Chondrocyte (in vitro differentiated cells): ENCODE measurements around the gene SLC9A7. TPM values are rescaled to one million over a fixed set of nuclear protein-coding genes. Genes with fewer than 3 reads are reported as not detected.
A peak's percentile ranks its signal among the peaks of the same experiment; 100 is the strongest.

Source experiments
- DNase-seq: peaks from one replicate; pipeline ENCODE4 v3.0.0; 2021; ENCODE audit warnings: mixed read lengths, low spot score
- H3K27ac Mint-ChIP-seq: one replicate; pipeline ENCODE4 v1.8.0; 2021; ENCODE audit warnings: mild to moderate bottlenecking, moderate library complexity, mixed read lengths; ENCODE audit not compliant: unreplicated experiment
- H3K27me3 Mint-ChIP-seq: 2 replicates; pipeline ENCODE4 v1.8.0; 2021; ENCODE audit warnings: low read depth, mixed read lengths
- H3K36me3 Mint-ChIP-seq: 2 replicates; pipeline ENCODE4 v1.8.0; 2021; ENCODE audit warnings: low read depth, mixed read lengths
- H3K4me1 Mint-ChIP-seq: 2 replicates; pipeline ENCODE4 v1.8.0; 2021; ENCODE audit warnings: low read depth, mild to moderate bottlenecking, mixed read lengths
- H3K4me3 Mint-ChIP-seq: one replicate; pipeline ENCODE4 v1.8.0; 2021; ENCODE audit warnings: mild to moderate bottlenecking, moderate library complexity, mixed read lengths; ENCODE audit not compliant: unreplicated experiment
- H3K9me3 Mint-ChIP-seq: 2 replicates; pipeline ENCODE4 v1.8.0; 2021; ENCODE audit warnings: low read depth, mixed read lengths
- CTCF ChIP-seq: fragments of 200-600 bp; sonication (generic); IDR thresholded peaks from 2 replicates; pipeline ENCODE4 v1.5.0; 2021; ENCODE audit warnings: antibody characterized with exemption, mild to moderate bottlenecking, moderate library complexity
- total RNA-seq: library from RNA; stranded (reverse); gene quantifications from 3 replicates; pipeline ENCODE4 v1.2.1, GENCODE V29; 2021

The SLC9A7 gene
- total RNA-seq, 1 donor from 2014 or later = 6.1 TPM

GRCh38 chrX:46582325-46582724 lies 176.6 kb downstream of the SLC9A7 start:
- H3K9me3 Mint-ChIP-seq = peaks cover 4% of the 10 kb centered on the region
- peak overlapping the region; percentile 93 for H3K27ac Mint-ChIP-seq
- no peaks in the 10 kb centered on the region for H3K36me3 Mint-ChIP-seq
- no peak overlapping the region for H3K4me3 Mint-ChIP-seq
- H3K27me3 Mint-ChIP-seq = no peaks in the 10 kb centered on the region
- peaks cover 54% of the 10 kb centered on the region for H3K4me1 Mint-ChIP-seq
- TF ChIP-seq CTCF = no peak
- DNase-seq = no peak

GRCh38 chrX:46580613-46581012 lies 178.3 kb downstream of the SLC9A7 start:
- Mint-ChIP-seq H3K27ac (no peak overlapping the region), H3K36me3 (no peaks in the 10 kb centered on the region), H3K9me3 (peaks cover 4% of the 10 kb centered on the region), H3K4me3 (no peak overlapping the region), H3K27me3 (no peaks in the 10 kb centered on the region), H3K4me1 (peaks cover 56% of the 10 kb centered on the region)
- no peak for TF ChIP-seq CTCF
- no peak for DNase-seq

- no peaks in the 10 kb centered on the region for H3K27me3 Mint-ChIP-seq
- H3K36me3 Mint-ChIP-seq = no peaks in the 10 kb centered on the region
- peaks cover 46% of the 10 kb centered on the region for H3K4me1 Mint-ChIP-seq
- H3K9me3 Mint-ChIP-seq = peaks cover 4% of the 10 kb centered on the region
- no peak for TF ChIP-seq CTCF
- no peak overlapping the region for H3K27ac Mint-ChIP-seq
- DNase-seq = no peak
- no peak overlapping the region for H3K4me3 Mint-ChIP-seq
These were observed 179.7 kb downstream of the SLC9A7 start for GRCh38 chrX:46579250-46579649.

- no peaks in the 10 kb centered on the region for H3K36me3 Mint-ChIP-seq
- no peak for TF ChIP-seq CTCF
- H3K4me3 Mint-ChIP-seq = peak overlapping the region; percentile 25
- no peaks in the 10 kb centered on the region for H3K27me3 Mint-ChIP-seq
- peaks cover 33% of the 10 kb centered on the region for H3K4me1 Mint-ChIP-seq
- H3K27ac Mint-ChIP-seq = peak overlapping the region; percentile 43
- H3K9me3 Mint-ChIP-seq = peaks cover 2% of the 10 kb centered on the region
- DNase-seq = no peak
These were observed 181.5 kb downstream of the SLC9A7 start for GRCh38 chrX:46577221-46578005.

DNA sequence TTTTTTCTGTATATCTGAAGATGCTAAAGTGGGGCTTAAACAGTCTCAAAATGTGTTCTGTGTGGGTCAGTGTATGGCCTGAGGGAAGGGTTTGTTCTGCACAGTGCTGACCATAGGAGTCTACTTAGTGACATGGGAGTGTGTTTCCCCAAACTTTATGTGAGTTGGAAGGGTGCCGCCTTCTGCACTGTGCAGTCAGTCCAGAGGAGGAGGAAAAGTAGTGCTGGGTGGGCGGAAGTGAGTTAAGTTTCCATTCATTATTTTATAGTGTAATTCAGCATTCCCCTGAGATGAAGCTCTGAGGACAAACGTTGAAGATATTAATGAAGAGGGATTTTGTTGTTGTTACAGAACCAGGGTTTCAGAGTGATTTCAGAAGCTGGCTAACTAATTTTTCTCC lies 182.5 kb downstream of the SLC9A7 start:
- peaks cover 25% of the 10 kb centered on the region for H3K4me1 Mint-ChIP-seq
- no peak for DNase-seq
- peak overlapping the region; percentile 29 for H3K27ac Mint-ChIP-seq
- TF ChIP-seq CTCF = no peak
- peaks cover 6% of the 10 kb centered on the region for H3K9me3 Mint-ChIP-seq
- no peaks in the 10 kb centered on the region for H3K36me3 Mint-ChIP-seq
- H3K4me3 Mint-ChIP-seq = peak overlapping the region; percentile 71
- H3K27me3 Mint-ChIP-seq = no peaks in the 10 kb centered on the region
